SH-SY5Y (cell line): ENCODE measurements around the gene SFXN5.

ENCODE experiments used
- GATA2 ChIP-seq: IDR thresholded peaks from 2 replicates; pipeline ENCODE4 v1.6.1; 2011; ENCODE audit warnings: mild to moderate bottlenecking, low read depth, low read length
- GATA3 ChIP-seq: IDR thresholded peaks from 2 replicates; pipeline ENCODE4 v1.6.1; 2011; ENCODE audit warnings: low read depth, mild to moderate bottlenecking, low read length, moderate library complexity

- TF ChIP-seq GATA2 (no peak), GATA3 (no peak)
These were observed 134.2 kb downstream of the SFXN5 start for GRCh38 chr2:72937356-72937669.
